Gastrocnemius medialis (tissue), 4 donors: ENCODE results near the gene UBL7. TPM values are rescaled to one million over a fixed set of nuclear protein-coding genes. Genes with fewer than 3 reads are reported as not detected.
A peak's percentile ranks its signal among the peaks of the same experiment; 100 is the strongest.

Experiments
- ATAC-seq, 2 donors: fragments of 150-250 bp; one replicate each; pipeline ENCODE4 v1.9.1; 2016
- DNase-seq, 2 donors: peaks; one replicate each; pipeline ENCODE4 v3.0.0-alpha.2; 2019
- H3K27ac ChIP-seq, 4 donors: fragments of 200-600 bp; sonication (generic); 1 replicate in 1 of 4; 2 replicates in 3 of 4; pipeline ENCODE4 v1.5.1; 2016 to 2018; ENCODE audit warnings: mild to moderate bottlenecking in 2 of 4, moderate library complexity in 1 of 4
- H3K27me3 ChIP-seq, 3 donors: fragments of 200-600 bp; sonication (generic) in 2 of 3; 1 replicate in 1 of 3; 2 replicates in 2 of 3; pipeline versions ENCODE4 v1.5.1 to v1.6.0; 2016 to 2019; ENCODE audit warnings: mild to moderate bottlenecking in 1 of 3, moderate library complexity in 1 of 3
- H3K36me3 ChIP-seq, 2 donors: fragments of 200-600 bp; sonication (generic) in 1 of 2; one replicate each; pipeline ENCODE4 v1.5.1; 2017 to 2018
- H3K4me1 ChIP-seq, 2 donors: fragments of 200-600 bp; sonication (generic) in 1 of 2; one replicate each; pipeline ENCODE4 v1.5.1; 2016 to 2017; ENCODE audit warnings: mild to moderate bottlenecking in 2 of 2
- H3K4me3 ChIP-seq, 4 donors: fragments of 200-600 bp; sonication (generic) in 3 of 4; 1 replicate in 1 of 4; 2 replicates in 3 of 4; pipeline ENCODE4 v1.5.1; 2016 to 2019; ENCODE audit warnings: mild to moderate bottlenecking in 2 of 4
- H3K9me3 ChIP-seq, 3 donors: fragments of 200-600 bp; sonication (generic) in 2 of 3; 1 replicate in 1 of 3; 2 replicates in 2 of 3; pipeline ENCODE4 v1.5.1; 2016 to 2019
- CTCF ChIP-seq, 5 experiments: fragments of 450-650 bp in 3 of 5; fragments of 200-600 bp in 2 of 5; sonication (generic) in 2 of 5; IDR thresholded peaks in 4 of 5; conservative IDR thresholded peaks in 1 of 5; 1 replicate in 4 of 5; 2 replicates in 1 of 5; pipeline ENCODE4 v1.5.1; 2016 to 2019; ENCODE audit warnings: antibody characterized with exemption in 5 of 5, mild to moderate bottlenecking in 3 of 5, moderate library complexity in 3 of 5
- POLR2A ChIP-seq, 2 donors: fragments of 450-650 bp; IDR thresholded peaks; one replicate each; pipeline ENCODE4 v1.6.1; 2017; ENCODE audit warnings: antibody characterized with exemption in 2 of 2, mild to moderate bottlenecking in 2 of 2, moderate library complexity in 2 of 2
- in situ Hi-C, 4 donors: fragments of 200-750 bp; cut with MboI; loops; one replicate each; pipeline versions ENCODE4 v1.15.0 to v1.8.0; 2017; ENCODE audit warnings: low sequenced_read_pairs in 4 of 4
- intact Hi-C: fragments of 100-400 bp; cut with DNase I; formaldehyde crosslinking; loops from one replicate; pipeline ENCODE4 v1.15.1; 2023; ENCODE audit warnings: low total_unique reads
- total RNA-seq, 4 donors: library from RNA; depleted of rRNA; stranded (reverse); fragments of >200 nt; gene quantifications; one replicate each; pipeline versions ENCODE4 v1.1.0 to v1.2.3, GENCODE V29; 2016

The UBL7 gene
- total RNA-seq, 4 donors from 2014 or later = 66.4 to 139 (median 83.2) TPM

- ATAC-seq = peak; percentile 50 to 80
- H3K36me3 ChIP-seq = no peaks in the 10 kb centered on the region
- no peaks in the 10 kb centered on the region for H3K9me3 ChIP-seq
- no peaks in the 10 kb centered on the region for H3K27me3 ChIP-seq
- H3K4me1 ChIP-seq = peaks cover 18 to 32% of the 10 kb centered on the region in 2 donors
- in situ Hi-C loops = no loop called here
- H3K27ac ChIP-seq = no peak overlapping the region
- H3K4me3 ChIP-seq = no peak overlapping the region
- intact Hi-C loops = no loop called here
- DNase-seq = peak; percentile 25 to 47
- TF ChIP-seq POLR2A (IDR thresholded peaks at IDR 0.05) = no peak
- no peak for TF ChIP-seq CTCF (IDR thresholded peaks at IDR 0.05 in 4 of 5, conservative IDR thresholded peaks at IDR 0.05 in 1 of 5)
Observed at GRCh38 chr15:74420193-74420905, 40.6 kb downstream of the UBL7 start.

- ATAC-seq (no peak), DNase-seq (no peak)
- in situ Hi-C loops (no loop called here), intact Hi-C loops (no loop called here)
- no peaks in the 10 kb centered on the region for H3K27me3 ChIP-seq
- H3K4me1 ChIP-seq = peaks cover 18 to 32% of the 10 kb centered on the region in 2 donors
- TF ChIP-seq CTCF (IDR thresholded peaks at IDR 0.05 in 4 of 5, conservative IDR thresholded peaks at IDR 0.05 in 1 of 5) (no peak), POLR2A (IDR thresholded peaks at IDR 0.05) (no peak)
- no peak overlapping the region for H3K4me3 ChIP-seq
- H3K27ac ChIP-seq = no peak overlapping the region
- no peaks in the 10 kb centered on the region for H3K9me3 ChIP-seq
- H3K36me3 ChIP-seq = no peaks in the 10 kb centered on the region
Observed at GRCh38 chr15:74419432-74419831, 41.5 kb downstream of the UBL7 start.

- in situ Hi-C loops (no loop called here), intact Hi-C loops (no loop called here)
- TF ChIP-seq POLR2A (IDR thresholded peaks at IDR 0.05) (no peak), CTCF (IDR thresholded peaks at IDR 0.05 in 4 of 5, conservative IDR thresholded peaks at IDR 0.05 in 1 of 5) (no peak)
- no peak for ATAC-seq
- Histone ChIP-seq H3K36me3 (no peaks in the 10 kb centered on the region), H3K4me1 (peaks cover 18 to 32% of the 10 kb centered on the region in 2 donors), H3K27ac (no peak overlapping the region), H3K27me3 (no peaks in the 10 kb centered on the region), H3K9me3 (no peaks in the 10 kb centered on the region), H3K4me3 (no peak overlapping the region)
- no peak for DNase-seq
Observed at GRCh38 chr15:74418575-74419338, 42.2 kb downstream of the UBL7 start.

GRCh38 chr15:74417670-74418069 lies 43.3 kb downstream of the UBL7 start:
- Histone ChIP-seq H3K27ac (no peak overlapping the region), H3K4me1 (peaks cover 18 to 25% of the 10 kb centered on the region in 2 donors), H3K27me3 (no peaks in the 10 kb centered on the region), H3K36me3 (no peaks in the 10 kb centered on the region), H3K9me3 (no peaks in the 10 kb centered on the region), H3K4me3 (no peak overlapping the region)
- TF ChIP-seq CTCF (IDR thresholded peaks at IDR 0.05 in 4 of 5, conservative IDR thresholded peaks at IDR 0.05 in 1 of 5) (no peak), POLR2A (IDR thresholded peaks at IDR 0.05) (no peak)
- intact Hi-C loops = no loop called here
- DNase-seq (no peak), ATAC-seq (no peak)
- in situ Hi-C loops = no loop called here
